HG03039 (cell line): ENCODE measurements around the gene ZMYND10.

Source experiments
- ATAC-seq: cut with Tn5 transposase; IDR thresholded peaks from one replicate; pipeline ENCODE4 v1.9.1; 2021; ENCODE audit warnings: mild to moderate bottlenecking, moderate library complexity; ENCODE audit not compliant: unreplicated experiment

Gene ZMYND10

GRCh38 chr3:50371133-50371685, 25.7 kb upstream of the ZMYND10 start:
- ATAC-seq, result no peak

- no peak for ATAC-seq
These were observed 25.1 kb upstream of the ZMYND10 start for GRCh38 chr3:50370594-50370993.

- ATAC-seq, result no peak
These were observed 23.6 kb upstream of the ZMYND10 start for GRCh38 chr3:50369012-50369670.

GRCh38 chr3:50365842-50366220, 20.3 kb upstream of the ZMYND10 start:
- no peak for ATAC-seq

- ATAC-seq, result peak; percentile 65
These were observed 19.7 kb upstream of the ZMYND10 start for GRCh38 chr3:50365080-50365841.

GRCh38 chr3:50364573-50365079, 19.1 kb upstream of the ZMYND10 start:
- ATAC-seq, result no peak

GRCh38 chr3:50359760-50360110, 14.2 kb upstream of the ZMYND10 start:
- no peak for ATAC-seq

GRCh38 chr3:50358911-50359759, 13.6 kb upstream of the ZMYND10 start, which contains the start of gene TMEM115:
Gene TMEM115, minus strand, starts transcription at chr3:50359521. Its CDS starts 458 bp downstream, at chr3:50359063.
- peak; percentile 96 for ATAC-seq

GRCh38 chr3:50358355-50358910, 12.9 kb upstream of the ZMYND10 start:
- ATAC-seq, result no peak

- no peak for ATAC-seq
These were observed 11.9 kb upstream of the ZMYND10 start for GRCh38 chr3:50357481-50357880.

- no peak for ATAC-seq
These were observed 11.0 kb upstream of the ZMYND10 start for GRCh38 chr3:50356553-50356952.

GRCh38 chr3:50355829-50356552, 10.5 kb upstream of the ZMYND10 start:
- no peak for ATAC-seq

- no peak for ATAC-seq
These were observed 9.3 kb upstream of the ZMYND10 start for GRCh38 chr3:50354850-50355249.

GRCh38 chr3:50354186-50354764, 8.7 kb upstream of the ZMYND10 start:
- ATAC-seq, result no peak

- ATAC-seq, result no peak
These were observed 7.9 kb upstream of the ZMYND10 start for GRCh38 chr3:50353245-50354004.

GRCh38 chr3:50352781-50353180, 7.2 kb upstream of the ZMYND10 start:
- no peak for ATAC-seq

- ATAC-seq, result no peak
These were observed 5.8 kb upstream of the ZMYND10 start for GRCh38 chr3:50351323-50351697.

GRCh38 chr3:50350527-50351322, 5.2 kb upstream of the ZMYND10 start, which contains the start of the genes CYB561D2 and NPRL2:
Gene CYB561D2, plus strand, starts transcription at chr3:50350862. Its CDS starts 572 bp downstream, at chr3:50351434.
Gene NPRL2, minus strand, starts transcription at chr3:50350775. Its CDS starts 123 bp downstream, at chr3:50350652.
- peak; percentile 76 for ATAC-seq
